HG02884 (cell line): ENCODE measurements around the gene ZNF490.

ENCODE experiments used
- ATAC-seq: cut with Tn5 transposase; IDR thresholded peaks from one replicate; pipeline ENCODE4 v1.9.1; 2021; ENCODE audit warnings: mild to moderate bottlenecking, moderate library complexity; ENCODE audit not compliant: unreplicated experiment

The ZNF490 gene

GRCh38 chr19:12546068-12546467 is 64.5 kb downstream of the ZNF490 start:
- no peak for ATAC-seq

DNA sequence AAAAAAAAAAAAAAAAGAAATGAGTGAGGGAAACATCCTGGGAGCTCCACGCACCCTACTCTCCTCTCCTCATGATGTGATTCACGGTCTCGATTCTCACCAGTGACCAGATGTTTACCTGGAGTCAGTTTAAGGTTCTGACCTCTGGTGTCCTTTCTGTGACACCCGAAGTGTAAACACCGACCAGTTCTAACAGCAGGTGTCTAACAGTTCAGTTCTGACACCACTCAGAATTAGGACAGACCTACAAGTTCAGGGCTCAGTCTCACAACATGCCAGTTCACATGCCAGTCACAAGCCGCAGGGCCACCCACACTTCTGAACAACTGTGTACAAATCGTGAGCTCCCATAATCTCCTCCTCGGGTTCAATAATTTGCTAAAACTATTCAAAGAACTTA is 65.3 kb downstream of the ZNF490 start:
- no peak for ATAC-seq

DNA sequence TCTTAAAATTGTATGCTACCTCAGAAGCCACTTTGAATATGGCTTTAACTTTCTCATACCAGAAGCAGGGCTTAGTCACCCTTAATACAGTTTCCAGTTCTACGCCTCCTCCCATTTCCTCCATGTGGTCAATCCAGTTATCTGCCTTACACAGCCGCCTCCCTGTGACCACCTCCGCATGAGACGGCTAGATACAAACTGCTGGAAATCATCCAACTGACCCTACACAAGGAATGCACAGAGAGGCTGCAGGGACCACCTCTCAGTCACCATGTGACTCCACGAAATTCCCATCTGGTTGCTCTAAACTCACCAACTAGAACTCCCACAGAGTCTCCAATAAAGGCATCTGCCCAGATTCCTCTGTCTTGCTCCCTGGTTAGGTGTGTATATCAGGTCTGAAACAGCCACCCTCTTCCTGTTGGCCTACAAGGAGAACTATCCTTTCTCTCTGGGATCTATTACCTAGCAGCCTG is 66.2 kb downstream of the ZNF490 start:
- no peak for ATAC-seq

DNA sequence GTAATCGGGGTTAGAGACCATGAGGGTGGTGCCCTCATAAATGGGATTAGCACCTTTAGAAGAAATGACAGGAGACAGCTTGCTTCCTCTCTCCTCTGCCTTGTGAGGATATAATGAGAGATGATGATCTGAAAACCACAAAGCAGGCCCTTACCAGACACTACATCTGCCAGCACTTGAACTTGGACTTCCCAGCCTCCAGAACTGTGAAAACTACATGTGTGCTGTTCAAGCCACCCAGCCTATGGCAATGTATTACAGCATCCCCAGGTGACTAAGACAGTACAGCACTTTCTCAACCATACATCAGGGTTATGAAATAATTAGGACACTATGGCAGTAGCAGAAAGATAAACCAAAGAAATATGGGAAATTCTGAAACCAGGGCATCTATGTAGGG is 66.8 kb downstream of the ZNF490 start:
- ATAC-seq = no peak
